WERI-Rb-1 (cell line): ENCODE measurements around the gene CPLX3.
A peak's percentile ranks its signal among the peaks of the same experiment; 100 is the strongest.

Source experiments
- DNase-seq: peaks from one replicate; pipeline ENCODE4 v3.0.0-alpha.2; 2020
- H3K27ac ChIP-seq: fragments of 250-450 bp; sonication (Bioruptor Pico); 2 replicates; pipeline ENCODE4 v1.5.1; 2020; ENCODE audit warnings: mild to moderate bottlenecking, moderate library complexity
- H3K27me3 ChIP-seq: fragments of 250-450 bp; sonication (Bioruptor Pico); 2 replicates; pipeline ENCODE4 v1.5.1; 2021; ENCODE audit warnings: mild to moderate bottlenecking, low read depth, moderate library complexity; ENCODE audit not compliant: insufficient read depth, severe bottlenecking
- H3K36me3 ChIP-seq: fragments of 250-450 bp; sonication (Bioruptor Pico); 2 replicates; pipeline ENCODE4 v1.5.1; 2020; ENCODE audit warnings: mild to moderate bottlenecking, moderate library complexity
- H3K4me3 ChIP-seq: 2 replicates; pipeline ENCODE4 v1.5.1; 2011; ENCODE audit warnings: low read depth, mild to moderate bottlenecking, control low read depth, low read length
- H3K9me3 ChIP-seq: fragments of 250-450 bp; sonication (Bioruptor Pico); 2 replicates; pipeline ENCODE4 v1.5.1; 2021; ENCODE audit warnings: mild to moderate bottlenecking, moderate library complexity; ENCODE audit not compliant: severe bottlenecking
- CTCF ChIP-seq: IDR thresholded peaks from 2 replicates; pipeline ENCODE4 v1.5.1; 2011; ENCODE audit warnings: low read depth, mild to moderate bottlenecking, control low read depth, inconsistent platforms, low read length

Gene CPLX3

GRCh38 chr15:74807282-74807681 is 19.1 kb upstream of the CPLX3 start:
- no peaks in the 10 kb centered on the region for H3K9me3 ChIP-seq
- H3K27me3 ChIP-seq, result no peaks in the 10 kb centered on the region
- peaks cover 23% of the 10 kb centered on the region for H3K36me3 ChIP-seq
- no peak for TF ChIP-seq CTCF
- no peak overlapping the region for H3K4me3 ChIP-seq
- H3K27ac ChIP-seq, result no peak overlapping the region
- DNase-seq, result no peak

- H3K27me3 ChIP-seq, result no peaks in the 10 kb centered on the region
- peaks cover 13% of the 10 kb centered on the region for H3K36me3 ChIP-seq
- no peak overlapping the region for H3K27ac ChIP-seq
- no peak for DNase-seq
- no peak for TF ChIP-seq CTCF
- no peak overlapping the region for H3K4me3 ChIP-seq
- no peaks in the 10 kb centered on the region for H3K9me3 ChIP-seq
Observed at GRCh38 chr15:74808078-74808839, 18.2 kb upstream of the CPLX3 start.

- H3K27me3 ChIP-seq, result no peaks in the 10 kb centered on the region
- H3K27ac ChIP-seq, result peak overlapping the region; percentile 42; the same call in 1 of the 2 replicates
- peaks cover 7% of the 10 kb centered on the region for H3K36me3 ChIP-seq
- H3K9me3 ChIP-seq, result no peaks in the 10 kb centered on the region
- DNase-seq, result no peak
- TF ChIP-seq CTCF, result peak; percentile 50; the same call in 1 of the 2 replicates
- H3K4me3 ChIP-seq, result no peak overlapping the region
Observed at GRCh38 chr15:74808840-74809229, 17.6 kb upstream of the CPLX3 start.

- Histone ChIP-seq H3K4me3 (no peak overlapping the region), H3K27me3 (no peaks in the 10 kb centered on the region), H3K27ac (peak overlapping the region; percentile 42; the same call in 1 of the 2 replicates), H3K9me3 (no peaks in the 10 kb centered on the region), H3K36me3 (peaks cover 3% of the 10 kb centered on the region)
- TF ChIP-seq CTCF, result no peak
- DNase-seq, result peak; percentile 69
Observed at GRCh38 chr15:74809242-74809641, 17.2 kb upstream of the CPLX3 start.

- Histone ChIP-seq H3K36me3 (no peaks in the 10 kb centered on the region), H3K27me3 (no peaks in the 10 kb centered on the region), H3K27ac (no peak overlapping the region), H3K9me3 (no peaks in the 10 kb centered on the region), H3K4me3 (no peak overlapping the region)
- no peak for TF ChIP-seq CTCF
- DNase-seq, result no peak
Observed at GRCh38 chr15:74809956-74810355, 16.5 kb upstream of the CPLX3 start.

GRCh38 chr15:74812533-74812932 is 13.9 kb upstream of the CPLX3 start, which contains the start of gene LMAN1L:
Gene LMAN1L (plus strand): TSS chr15:74812835. CDS start chr15:74812855, 20 bp downstream.
- H3K36me3 ChIP-seq, result no peaks in the 10 kb centered on the region
- H3K9me3 ChIP-seq, result no peaks in the 10 kb centered on the region
- no peak for TF ChIP-seq CTCF
- no peak for DNase-seq
- no peak within 1 kb of the TSS for H3K4me3 ChIP-seq
- no peaks in the 10 kb centered on the region for H3K27me3 ChIP-seq
- no peak within 1 kb of the TSS for H3K27ac ChIP-seq
